ENCODE results near the gene KIRREL3. TPM values are rescaled to one million over a fixed set of nuclear protein-coding genes. Genes with fewer than 3 reads are reported as not detected.

Gene KIRREL3
- total RNA-seq, 1 donor from 2014 or later: not detected

DNA sequence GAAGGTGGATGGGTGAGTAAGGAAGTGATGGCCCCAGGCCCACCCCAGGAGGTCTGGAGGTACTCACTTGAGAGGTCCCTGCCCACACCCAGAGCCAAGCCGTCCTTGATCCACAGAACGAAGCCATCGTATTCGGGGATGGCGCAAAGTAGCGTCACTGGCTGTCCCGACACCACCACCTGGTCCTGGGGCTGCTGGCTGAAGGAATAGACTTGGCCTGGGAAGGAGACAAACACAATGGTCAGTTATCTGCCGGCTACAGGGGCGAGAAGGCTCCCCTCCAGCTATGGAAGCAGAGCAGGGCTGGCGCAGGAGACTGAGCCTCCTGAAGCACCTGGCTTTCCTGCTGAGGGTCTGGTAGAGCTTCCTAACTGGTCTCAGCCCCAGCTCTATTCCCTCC lies 474.1 kb downstream of the KIRREL3 start:
- H3K4me1 Mint-ChIP-seq (ENCODE audit: low read depth): no peaks in the 10 kb centered on the region
- H3K4me3 Mint-ChIP-seq (ENCODE audit: low read depth): no peak overlapping the region
- no peaks in the 10 kb centered on the region for H3K36me3 Mint-ChIP-seq (ENCODE audit: low read depth)
- H3K27me3 Mint-ChIP-seq (ENCODE audit: low read depth): no peaks in the 10 kb centered on the region
- H3K27ac Mint-ChIP-seq: no peak overlapping the region
- H3K9me3 Mint-ChIP-seq: no peaks in the 10 kb centered on the region
- intact Hi-C loops (cut with micrococcal nuclease): no loop called here
- no peak for DNase-seq (ENCODE audit: low spot score)

DNA sequence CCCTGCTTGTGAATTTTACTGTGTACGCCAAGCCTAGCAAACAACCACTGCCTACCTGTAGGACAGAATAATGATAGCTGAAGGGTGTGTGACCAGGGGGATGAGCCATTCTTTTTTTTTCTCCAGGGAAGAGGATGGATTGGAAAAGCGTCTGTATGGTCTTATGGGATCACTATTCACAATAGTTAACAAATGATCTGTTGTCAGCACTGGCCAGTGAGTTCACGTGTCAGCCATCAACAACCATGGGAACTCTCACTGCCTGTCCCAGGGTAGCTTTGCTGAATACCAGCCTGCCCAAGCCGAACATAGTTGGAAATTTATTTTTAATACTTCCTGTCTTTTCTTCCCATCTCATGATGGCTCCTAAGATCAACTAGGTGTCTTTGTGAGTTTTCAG lies 474.9 kb downstream of the KIRREL3 start:
- Mint-ChIP-seq H3K4me1 (ENCODE audit: low read depth) (no peaks in the 10 kb centered on the region), H3K4me3 (ENCODE audit: low read depth) (no peak overlapping the region), H3K9me3 (no peaks in the 10 kb centered on the region), H3K36me3 (ENCODE audit: low read depth) (no peaks in the 10 kb centered on the region), H3K27ac (no peak overlapping the region), H3K27me3 (ENCODE audit: low read depth) (no peaks in the 10 kb centered on the region)
- intact Hi-C loops (cut with micrococcal nuclease): no loop called here
- no peak for DNase-seq (ENCODE audit: low spot score)

DNA sequence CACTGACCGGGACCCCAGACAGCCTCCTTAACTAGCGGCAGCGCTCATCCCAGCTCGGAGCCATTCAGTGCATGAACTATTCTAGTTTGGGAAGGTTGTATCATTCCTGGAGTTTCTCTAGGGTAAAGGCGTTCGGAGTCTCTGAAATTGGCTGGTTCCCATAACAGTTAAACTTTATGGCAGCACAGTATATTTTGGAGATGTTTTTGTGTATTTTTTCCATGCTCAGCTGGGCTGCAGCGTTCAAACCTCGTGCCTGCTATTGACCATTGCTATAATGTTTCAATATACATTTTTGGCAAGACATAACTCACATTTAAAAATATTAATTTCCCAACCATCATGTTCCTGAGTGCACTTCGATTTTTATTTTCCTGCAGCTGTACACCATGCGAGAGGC lies 475.4 kb downstream of the KIRREL3 start:
- no peak for DNase-seq (ENCODE audit: low spot score)
- Mint-ChIP-seq H3K4me1 (ENCODE audit: low read depth) (no peaks in the 10 kb centered on the region), H3K4me3 (ENCODE audit: low read depth) (no peak overlapping the region), H3K27ac (no peak overlapping the region), H3K27me3 (ENCODE audit: low read depth) (no peaks in the 10 kb centered on the region), H3K36me3 (ENCODE audit: low read depth) (no peaks in the 10 kb centered on the region), H3K9me3 (no peaks in the 10 kb centered on the region)
- intact Hi-C loops (cut with micrococcal nuclease): no loop called here

DNA sequence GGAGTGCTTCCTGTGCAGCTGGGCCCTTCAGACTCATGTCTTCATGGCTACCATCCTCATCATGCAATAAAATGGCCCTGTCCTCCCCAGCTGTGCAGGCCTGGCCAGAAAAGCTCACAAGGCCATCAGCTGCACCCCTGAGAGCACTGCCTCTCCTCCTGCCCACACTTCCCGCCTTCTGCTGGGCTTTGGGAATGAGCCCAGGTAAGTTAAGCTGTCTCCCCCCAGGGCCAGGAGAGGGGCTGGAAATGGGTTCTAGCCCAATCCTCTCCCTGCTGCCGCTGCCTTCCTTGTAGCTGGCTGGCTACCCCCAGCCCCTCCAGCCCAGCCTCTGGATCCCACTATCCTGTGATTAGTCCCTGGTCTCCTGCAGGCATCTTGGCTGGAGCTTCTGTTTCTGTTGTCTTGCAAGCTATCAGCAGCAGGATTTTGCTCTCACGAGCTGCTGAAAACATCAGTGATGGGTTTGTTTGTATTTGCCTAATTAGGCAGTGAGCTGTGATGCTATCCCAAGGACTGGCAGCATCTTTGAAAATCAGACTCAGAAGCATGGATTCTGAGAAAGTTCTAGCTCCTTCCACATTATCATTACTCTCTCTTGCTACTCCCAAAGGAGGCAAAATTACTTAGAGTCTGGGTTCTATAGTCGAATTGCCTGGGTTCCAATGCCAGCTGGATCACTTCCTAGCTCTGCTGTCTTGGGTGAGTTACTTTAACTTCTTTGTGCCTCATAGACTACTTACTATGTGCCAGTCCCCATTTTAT lies 476.9 kb downstream of the KIRREL3 start:
- Mint-ChIP-seq H3K36me3 (ENCODE audit: low read depth) (no peaks in the 10 kb centered on the region), H3K27me3 (ENCODE audit: low read depth) (no peaks in the 10 kb centered on the region), H3K9me3 (no peaks in the 10 kb centered on the region), H3K4me1 (ENCODE audit: low read depth) (no peaks in the 10 kb centered on the region), H3K27ac (no peak overlapping the region), H3K4me3 (ENCODE audit: low read depth) (no peak overlapping the region)
- DNase-seq (ENCODE audit: low spot score): no peak
- intact Hi-C loops (cut with micrococcal nuclease): no loop called here

DNA sequence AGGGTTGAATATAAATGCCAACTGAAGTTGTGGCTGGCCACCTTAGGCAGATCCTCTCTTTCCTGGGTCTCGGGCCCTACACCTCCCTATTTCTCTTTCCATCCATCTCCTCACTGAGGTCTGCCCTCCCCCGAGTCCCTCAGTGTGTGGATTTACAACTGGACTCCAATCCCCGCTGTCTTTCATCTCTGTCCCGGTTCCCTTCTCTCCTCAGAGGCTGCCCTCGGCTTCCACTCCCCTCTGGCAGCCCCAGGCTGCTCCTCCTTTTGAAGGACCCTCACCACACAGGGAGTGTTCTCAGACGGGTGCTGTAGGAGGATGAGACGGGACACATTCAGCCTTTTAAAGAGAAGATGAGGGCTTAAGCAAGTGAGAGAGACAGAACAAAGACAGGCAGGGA lies 478.0 kb downstream of the KIRREL3 start:
- Mint-ChIP-seq H3K36me3 (ENCODE audit: low read depth) (no peaks in the 10 kb centered on the region), H3K4me3 (ENCODE audit: low read depth) (no peak overlapping the region), H3K27me3 (ENCODE audit: low read depth) (no peaks in the 10 kb centered on the region)

DNA sequence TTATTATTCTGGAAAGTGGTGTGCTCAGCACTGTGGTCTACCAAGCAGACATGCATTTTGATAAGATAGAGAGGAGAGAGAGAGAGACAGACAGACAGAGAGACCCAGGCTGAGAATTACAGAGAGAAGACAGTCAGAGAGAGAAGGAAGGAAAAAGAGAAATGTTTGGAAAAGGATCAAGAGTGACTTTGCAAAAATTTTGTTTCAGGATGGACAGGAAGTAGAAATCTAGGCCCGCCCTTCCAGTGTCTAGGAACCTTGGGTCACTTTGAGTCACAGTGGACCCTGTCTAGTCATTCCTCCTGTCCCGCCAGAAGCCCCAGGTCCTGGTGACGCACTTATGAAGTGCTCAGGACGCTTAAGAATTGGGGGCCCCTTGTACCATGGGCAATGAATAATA lies 478.4 kb downstream of the KIRREL3 start:
- no peak for DNase-seq (ENCODE audit: low spot score)
- intact Hi-C loops (cut with micrococcal nuclease): no loop called here

More for the DNA sequence above, 478.0 kb downstream of the KIRREL3 start:
- no peak overlapping the region for H3K27ac Mint-ChIP-seq
- intact Hi-C loops (cut with micrococcal nuclease): no loop called here
- H3K9me3 Mint-ChIP-seq: no peaks in the 10 kb centered on the region
- no peaks in the 10 kb centered on the region for H3K4me1 Mint-ChIP-seq (ENCODE audit: low read depth)
- DNase-seq (ENCODE audit: low spot score): no peak

DNA sequence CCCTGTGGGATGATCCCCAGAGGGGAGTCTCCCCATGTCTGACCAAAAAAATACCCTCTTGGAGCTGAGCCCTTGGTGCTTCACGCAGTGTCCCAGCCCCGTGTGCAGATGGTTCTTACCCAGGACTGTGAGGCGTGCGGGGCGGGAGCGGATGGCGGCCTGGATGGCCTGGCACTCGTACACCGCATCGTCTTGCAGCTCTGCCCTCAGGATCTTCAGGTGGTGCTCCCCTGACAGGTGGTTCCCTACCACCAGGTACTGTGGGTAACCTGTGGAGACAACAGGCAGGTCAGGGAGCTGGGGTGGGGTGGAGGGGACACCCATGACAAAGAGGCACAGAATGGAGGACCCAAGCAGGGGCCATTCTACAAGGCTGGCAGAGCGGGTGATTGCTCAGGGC lies 479.4 kb downstream of the KIRREL3 start:
- H3K27ac Mint-ChIP-seq: no peak overlapping the region
- H3K4me1 Mint-ChIP-seq (ENCODE audit: low read depth): no peaks in the 10 kb centered on the region
- no peaks in the 10 kb centered on the region for H3K27me3 Mint-ChIP-seq (ENCODE audit: low read depth)
- intact Hi-C loops (cut with micrococcal nuclease): no loop called here
- DNase-seq (ENCODE audit: low spot score): no peak
- H3K4me3 Mint-ChIP-seq (ENCODE audit: low read depth): no peak overlapping the region
- H3K9me3 Mint-ChIP-seq: no peaks in the 10 kb centered on the region
- H3K36me3 Mint-ChIP-seq (ENCODE audit: low read depth): no peaks in the 10 kb centered on the region

More for the DNA sequence above, 478.4 kb downstream of the KIRREL3 start:
- Mint-ChIP-seq H3K4me3 (ENCODE audit: low read depth) (no peak overlapping the region), H3K9me3 (no peaks in the 10 kb centered on the region), H3K36me3 (ENCODE audit: low read depth) (no peaks in the 10 kb centered on the region), H3K27me3 (ENCODE audit: low read depth) (no peaks in the 10 kb centered on the region), H3K27ac (no peak overlapping the region), H3K4me1 (ENCODE audit: low read depth) (no peaks in the 10 kb centered on the region)

DNA sequence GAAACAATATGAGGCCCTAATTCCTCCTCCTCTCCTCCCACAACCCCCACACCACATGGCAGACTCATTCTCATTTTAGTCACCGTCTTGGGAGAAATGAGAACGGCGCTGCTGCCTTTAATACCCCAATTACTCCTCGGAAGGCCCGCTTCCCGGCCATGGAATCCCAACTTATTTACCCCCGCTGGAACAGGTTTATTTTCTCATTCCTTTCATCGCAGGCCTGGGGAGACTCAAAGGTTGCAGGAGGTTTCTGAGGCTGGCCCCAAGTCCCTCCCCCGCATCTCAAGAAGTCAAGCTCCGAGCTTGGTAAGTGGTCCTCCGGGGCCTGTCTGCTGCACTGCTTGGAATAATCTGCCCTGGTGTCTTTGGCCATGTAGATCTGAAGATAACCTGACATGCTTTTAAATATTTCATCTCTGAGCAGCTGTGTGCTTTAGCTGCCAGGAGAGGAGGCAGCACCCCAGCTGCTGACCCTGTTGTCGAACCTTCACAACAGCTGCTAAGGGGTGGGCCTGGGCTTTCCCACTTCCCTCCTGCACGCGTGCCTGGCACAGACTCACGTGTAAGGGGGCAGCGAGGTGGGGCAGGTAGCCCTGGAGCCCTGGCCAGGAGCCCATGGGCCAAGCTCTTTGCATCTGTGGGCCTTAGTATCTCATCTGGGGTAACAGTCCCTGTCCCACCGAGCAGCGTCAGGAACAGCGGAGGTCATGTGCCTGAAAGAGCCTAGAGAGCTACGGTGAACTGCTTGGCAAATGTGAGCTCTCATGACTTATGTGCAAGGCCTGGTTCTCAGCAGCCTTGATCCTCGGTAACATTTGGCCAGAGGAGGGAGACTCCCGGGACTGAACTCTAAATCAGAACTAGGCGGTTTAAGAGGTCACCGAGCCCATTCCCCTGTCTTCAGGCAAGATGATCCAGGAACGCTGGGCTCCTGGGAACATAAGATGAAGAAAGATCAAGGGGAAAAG lies 480.5 kb downstream of the KIRREL3 start:
- Mint-ChIP-seq H3K4me3 (ENCODE audit: low read depth) (no peak overlapping the region), H3K36me3 (ENCODE audit: low read depth) (no peaks in the 10 kb centered on the region), H3K4me1 (ENCODE audit: low read depth) (no peaks in the 10 kb centered on the region), H3K9me3 (no peaks in the 10 kb centered on the region), H3K27me3 (ENCODE audit: low read depth) (peaks cover 2% of the 10 kb centered on the region), H3K27ac (no peak overlapping the region)
- intact Hi-C loops (cut with micrococcal nuclease): no loop called here
- no peak for DNase-seq (ENCODE audit: low spot score)

DNA sequence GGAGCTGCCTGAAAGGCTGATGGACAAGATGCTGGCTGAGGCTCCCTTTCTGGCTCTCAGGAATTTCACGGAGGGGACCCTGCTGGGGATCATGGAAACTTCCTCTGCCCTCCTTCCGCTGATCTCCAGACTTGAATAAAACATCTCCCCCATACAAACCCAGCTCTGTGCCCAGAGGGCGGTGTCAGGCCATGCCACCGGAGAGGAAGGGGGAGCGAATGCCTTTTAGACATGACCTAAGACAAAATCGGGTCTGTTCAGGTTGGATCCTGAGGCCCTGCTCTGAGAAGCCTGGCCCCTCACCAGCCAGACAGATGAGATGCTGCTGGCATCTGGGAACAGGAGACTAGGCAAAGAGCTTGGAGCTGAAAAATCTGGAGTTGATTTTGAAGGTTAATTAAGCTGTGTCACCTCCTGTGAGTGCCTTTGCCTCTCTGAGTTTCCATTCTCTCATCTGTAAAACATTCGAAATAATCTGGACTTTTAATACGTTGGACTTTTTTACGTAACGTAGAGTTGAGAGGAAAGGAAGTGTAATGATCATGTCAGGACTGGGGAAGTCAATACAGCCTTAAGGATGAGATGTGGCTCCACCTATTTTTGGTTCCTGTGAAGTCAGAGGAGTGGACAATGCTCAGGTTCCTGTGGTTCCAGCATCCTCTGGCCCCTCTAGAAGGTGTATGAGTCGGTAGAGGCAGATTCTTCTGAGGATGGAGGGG lies 481.4 kb downstream of the KIRREL3 start:
- no peaks in the 10 kb centered on the region for H3K4me1 Mint-ChIP-seq (ENCODE audit: low read depth)

DNA sequence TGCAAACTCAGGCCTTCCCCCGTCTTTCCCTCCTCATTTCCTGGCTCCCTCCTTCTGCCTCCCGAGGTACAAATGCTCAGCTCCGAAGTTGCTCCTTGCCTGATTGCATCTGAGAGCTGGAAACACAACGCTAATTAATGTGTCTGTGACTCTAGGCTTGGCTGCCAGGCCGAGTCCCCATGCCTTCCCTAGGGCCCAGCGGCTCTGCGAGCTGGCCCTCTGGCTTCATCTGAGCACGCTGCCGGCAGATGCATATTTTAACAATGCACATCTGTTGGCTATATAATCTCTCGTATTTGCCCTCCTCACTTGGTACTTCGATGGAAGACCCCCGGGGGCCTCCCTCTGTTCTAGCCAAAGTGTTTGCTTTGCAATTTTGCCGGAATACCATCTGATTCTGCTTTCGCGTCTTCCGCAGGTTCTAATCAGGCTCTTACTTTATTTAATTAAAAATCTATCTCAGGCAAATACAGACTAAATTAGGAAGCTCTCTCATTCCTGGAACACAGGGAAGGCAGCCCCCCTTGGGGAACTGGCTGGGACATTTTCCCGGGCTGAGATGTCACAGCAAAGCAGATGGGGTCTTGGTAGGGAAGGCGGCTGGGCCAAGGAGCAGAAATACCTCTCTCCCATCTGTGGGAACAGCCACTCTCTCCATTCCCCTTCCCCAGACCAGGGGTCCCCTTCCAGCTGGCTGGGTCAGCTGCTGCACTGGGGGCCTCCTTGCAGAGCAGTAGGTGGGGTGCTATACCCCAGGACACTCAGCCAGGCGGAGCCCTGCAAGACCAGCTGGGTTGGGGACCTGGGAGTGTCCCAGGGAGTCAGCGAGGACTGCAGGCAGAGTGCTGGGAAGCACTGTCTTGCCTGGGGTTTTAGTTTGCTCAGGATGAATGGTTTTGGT lies 482.2 kb downstream of the KIRREL3 start:
- no peak overlapping the region for H3K27ac Mint-ChIP-seq
- intact Hi-C loops (cut with micrococcal nuclease): no loop called here
- H3K36me3 Mint-ChIP-seq (ENCODE audit: low read depth): no peaks in the 10 kb centered on the region
- H3K4me3 Mint-ChIP-seq (ENCODE audit: low read depth): no peak overlapping the region
- peaks cover 2% of the 10 kb centered on the region for H3K27me3 Mint-ChIP-seq (ENCODE audit: low read depth)
- DNase-seq (ENCODE audit: low spot score): no peak
- no peaks in the 10 kb centered on the region for H3K4me1 Mint-ChIP-seq (ENCODE audit: low read depth)
- H3K9me3 Mint-ChIP-seq: no peaks in the 10 kb centered on the region

More for the DNA sequence above, 481.4 kb downstream of the KIRREL3 start:
- Mint-ChIP-seq H3K9me3 (no peaks in the 10 kb centered on the region), H3K27me3 (ENCODE audit: low read depth) (peaks cover 2% of the 10 kb centered on the region), H3K4me3 (ENCODE audit: low read depth) (no peak overlapping the region), H3K36me3 (ENCODE audit: low read depth) (no peaks in the 10 kb centered on the region), H3K27ac (no peak overlapping the region)
- intact Hi-C loops (cut with micrococcal nuclease): no loop called here
- no peak for DNase-seq (ENCODE audit: low spot score)

DNA sequence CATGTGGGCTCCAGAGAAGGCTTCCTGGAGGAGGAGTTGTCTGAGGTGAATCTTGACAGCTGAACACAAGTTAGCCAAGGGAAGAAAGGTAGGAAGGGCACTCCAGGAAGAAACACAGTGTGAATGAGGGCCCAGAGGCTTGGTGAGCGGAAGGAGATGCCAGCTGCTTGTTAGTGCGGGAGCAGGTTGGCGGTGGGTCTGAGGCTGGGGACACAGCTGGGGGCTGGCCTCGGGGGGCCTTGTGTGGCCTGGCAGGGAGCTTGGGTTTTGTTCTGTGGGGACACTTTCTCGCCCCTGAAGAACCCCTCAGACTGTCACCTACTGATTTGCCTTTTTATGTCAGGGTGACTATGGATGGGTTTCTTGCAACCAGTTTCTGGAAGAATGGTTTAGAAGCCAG lies 485.1 kb downstream of the KIRREL3 start:
- intact Hi-C loops (cut with micrococcal nuclease): no loop called here
- H3K4me3 Mint-ChIP-seq (ENCODE audit: low read depth): no peak overlapping the region
- no peaks in the 10 kb centered on the region for H3K36me3 Mint-ChIP-seq (ENCODE audit: low read depth)
- H3K27ac Mint-ChIP-seq: no peak overlapping the region
- no peaks in the 10 kb centered on the region for H3K4me1 Mint-ChIP-seq (ENCODE audit: low read depth)
- no peak for DNase-seq (ENCODE audit: low spot score)
- H3K27me3 Mint-ChIP-seq (ENCODE audit: low read depth): peaks cover 2% of the 10 kb centered on the region
- H3K9me3 Mint-ChIP-seq: no peaks in the 10 kb centered on the region
